ENCODE results near the gene SORBS1.

DNA sequence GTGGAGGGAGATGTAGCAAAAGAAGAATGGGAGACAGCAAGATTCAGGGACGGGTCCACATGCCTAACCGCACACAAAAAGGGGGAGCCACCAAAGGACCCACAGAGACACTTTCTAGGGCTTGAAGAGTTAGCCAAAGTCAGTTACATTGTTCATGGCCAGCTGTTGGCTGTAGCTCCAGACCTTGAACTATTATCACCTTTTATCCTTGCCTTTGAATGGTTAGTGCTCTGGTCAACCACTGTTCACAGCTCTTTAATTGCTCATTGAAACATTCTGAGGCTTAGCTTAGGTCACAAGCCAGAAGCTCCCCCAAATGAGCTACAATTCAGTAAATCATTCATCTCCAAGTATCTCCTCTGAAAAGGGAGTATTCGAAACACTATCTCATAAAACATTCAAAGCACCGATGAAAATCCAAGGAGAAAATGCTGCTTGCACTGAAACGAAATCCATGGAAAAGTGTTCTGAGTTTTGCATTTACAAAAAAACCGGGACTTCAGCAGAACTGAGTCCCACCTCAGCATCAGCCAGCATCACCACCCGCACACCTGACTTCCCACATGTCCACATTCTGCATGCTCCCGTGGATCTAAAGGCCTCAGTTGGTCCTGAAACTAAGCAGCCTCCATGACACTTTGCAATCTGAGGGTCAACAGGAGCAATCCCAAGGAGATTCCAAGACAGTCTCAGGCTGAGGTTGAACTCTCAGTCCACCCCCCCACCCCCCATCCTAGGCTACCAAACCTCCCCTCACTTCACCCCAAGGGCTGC, 4.0 kb downstream of the SORBS1 start:
- TF ChIP-seq, protein P1, sequence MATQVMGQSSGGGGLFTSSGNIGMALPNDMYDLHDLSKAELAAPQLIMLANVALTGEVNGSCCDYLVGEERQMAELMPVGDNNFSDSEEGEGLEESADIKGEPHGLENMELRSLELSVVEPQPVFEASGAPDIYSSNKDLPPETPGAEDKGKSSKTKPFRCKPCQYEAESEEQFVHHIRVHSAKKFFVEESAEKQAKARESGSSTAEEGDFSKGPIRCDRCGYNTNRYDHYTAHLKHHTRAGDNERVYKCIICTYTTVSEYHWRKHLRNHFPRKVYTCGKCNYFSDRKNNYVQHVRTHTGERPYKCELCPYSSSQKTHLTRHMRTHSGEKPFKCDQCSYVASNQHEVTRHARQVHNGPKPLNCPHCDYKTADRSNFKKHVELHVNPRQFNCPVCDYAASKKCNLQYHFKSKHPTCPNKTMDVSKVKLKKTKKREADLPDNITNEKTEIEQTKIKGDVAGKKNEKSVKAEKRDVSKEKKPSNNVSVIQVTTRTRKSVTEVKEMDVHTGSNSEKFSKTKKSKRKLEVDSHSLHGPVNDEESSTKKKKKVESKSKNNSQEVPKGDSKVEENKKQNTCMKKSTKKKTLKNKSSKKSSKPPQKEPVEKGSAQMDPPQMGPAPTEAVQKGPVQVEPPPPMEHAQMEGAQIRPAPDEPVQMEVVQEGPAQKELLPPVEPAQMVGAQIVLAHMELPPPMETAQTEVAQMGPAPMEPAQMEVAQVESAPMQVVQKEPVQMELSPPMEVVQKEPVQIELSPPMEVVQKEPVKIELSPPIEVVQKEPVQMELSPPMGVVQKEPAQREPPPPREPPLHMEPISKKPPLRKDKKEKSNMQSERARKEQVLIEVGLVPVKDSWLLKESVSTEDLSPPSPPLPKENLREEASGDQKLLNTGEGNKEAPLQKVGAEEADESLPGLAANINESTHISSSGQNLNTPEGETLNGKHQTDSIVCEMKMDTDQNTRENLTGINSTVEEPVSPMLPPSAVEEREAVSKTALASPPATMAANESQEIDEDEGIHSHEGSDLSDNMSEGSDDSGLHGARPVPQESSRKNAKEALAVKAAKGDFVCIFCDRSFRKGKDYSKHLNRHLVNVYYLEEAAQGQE (IDR thresholded peaks at IDR 0.05; ENCODE audit: borderline replicate concordance) = no peak
- no peak for TF ChIP-seq POLR2AphosphoS5 (IDR thresholded peaks at IDR 0.05)
- TF ChIP-seq, protein P2, sequence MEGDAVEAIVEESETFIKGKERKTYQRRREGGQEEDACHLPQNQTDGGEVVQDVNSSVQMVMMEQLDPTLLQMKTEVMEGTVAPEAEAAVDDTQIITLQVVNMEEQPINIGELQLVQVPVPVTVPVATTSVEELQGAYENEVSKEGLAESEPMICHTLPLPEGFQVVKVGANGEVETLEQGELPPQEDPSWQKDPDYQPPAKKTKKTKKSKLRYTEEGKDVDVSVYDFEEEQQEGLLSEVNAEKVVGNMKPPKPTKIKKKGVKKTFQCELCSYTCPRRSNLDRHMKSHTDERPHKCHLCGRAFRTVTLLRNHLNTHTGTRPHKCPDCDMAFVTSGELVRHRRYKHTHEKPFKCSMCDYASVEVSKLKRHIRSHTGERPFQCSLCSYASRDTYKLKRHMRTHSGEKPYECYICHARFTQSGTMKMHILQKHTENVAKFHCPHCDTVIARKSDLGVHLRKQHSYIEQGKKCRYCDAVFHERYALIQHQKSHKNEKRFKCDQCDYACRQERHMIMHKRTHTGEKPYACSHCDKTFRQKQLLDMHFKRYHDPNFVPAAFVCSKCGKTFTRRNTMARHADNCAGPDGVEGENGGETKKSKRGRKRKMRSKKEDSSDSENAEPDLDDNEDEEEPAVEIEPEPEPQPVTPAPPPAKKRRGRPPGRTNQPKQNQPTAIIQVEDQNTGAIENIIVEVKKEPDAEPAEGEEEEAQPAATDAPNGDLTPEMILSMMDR (IDR thresholded peaks at IDR 0.05; ENCODE audit: poor library complexity, severe bottlenecking) = no peak
- no peak for TF ChIP-seq MXI1 (conservative IDR thresholded peaks at IDR 0.05; ENCODE audit: poor library complexity, severe bottlenecking)
- no peak for TF ChIP-seq EZH2 (IDR thresholded peaks at IDR 0.05; ENCODE audit: borderline replicate concordance, insufficient read depth, low read length, poor library complexity, severe bottlenecking)
- TF ChIP-seq EP300 (conservative IDR thresholded peaks at IDR 0.05; ENCODE audit: poor library complexity, severe bottlenecking) = no peak
- TF ChIP-seq RAD21 (conservative IDR thresholded peaks at IDR 0.05) = no peak
- TF ChIP-seq TAF1 (IDR thresholded peaks at IDR 0.05; ENCODE audit: low read depth) = no peak
- no peak for TF ChIP-seq SMC3 (conservative IDR thresholded peaks at IDR 0.05; ENCODE audit: poor library complexity)

All from neural cell (in vitro differentiated cells).